DND-41 (cell line): ENCODE results near the gene IFIT5.

Experiments used
- CTCF ChIP-seq: IDR thresholded peaks from 2 replicates; pipeline ENCODE4 v1.5.1; 2012; ENCODE audit warnings: borderline replicate concordance, low read length, moderate library complexity, mild to moderate bottlenecking; ENCODE audit not compliant: poor library complexity, severe bottlenecking; ENCODE audit errors: extremely low read depth
- EZH2 ChIP-seq: IDR thresholded peaks from 3 replicates; pipeline ENCODE4 v1.6.1; 2012; ENCODE audit warnings: borderline replicate concordance, low read depth, mild to moderate bottlenecking, moderate library complexity, low read length, inconsistent platforms; ENCODE audit not compliant: severe bottlenecking

GRCh38 chr10:89452193-89452592, 37.8 kb downstream of the IFIT5 start:
- no peak for TF ChIP-seq CTCF
- TF ChIP-seq EZH2, result no peak
